SU-DHL-6 (cell line): ENCODE results near the gene NPIPA3.

ENCODE experiments used
- CTCF ChIP-seq: fragments of 200-600 bp; sonication (generic); IDR thresholded peaks from one replicate; pipeline ENCODE4 v1.5.1; 2017; ENCODE audit warnings: antibody characterized with exemption, mild to moderate bottlenecking, low read length, moderate library complexity; ENCODE audit not compliant: insufficient read depth, poor library complexity, severe bottlenecking
- EZH2phosphoT487 ChIP-seq: fragments of 200-600 bp; sonication (generic), shearing (Covaris generic); conservative IDR thresholded peaks from 2 replicates; pipeline ENCODE4 v1.6.1; 2018; ENCODE audit warnings: mild to moderate bottlenecking, antibody characterized with exemption, low read length, moderate library complexity, mixed read lengths

- TF ChIP-seq CTCF (no peak), EZH2phosphoT487 (no peak)
These were observed 22.1 kb upstream of the NPIPA3 start for GRCh38 chr16:14681115-14681514.
